ENCODE results near the gene SMYD3.

GRCh38 chr1:246534114-246534513 is 27.0 kb upstream of the SMYD3 start:
- no peak for TF ChIP-seq CTCF (IDR thresholded peaks at IDR 0.05)
- no peak for TF ChIP-seq EZH2 (IDR thresholded peaks at IDR 0.05; ENCODE audit: borderline replicate concordance, insufficient read depth, low read depth, low read length, poor library complexity, severe bottlenecking)
